ENCODE results near the gene SRGAP3. TPM values are rescaled to one million over a fixed set of nuclear protein-coding genes. Genes with fewer than 3 reads are reported as not detected.

The SRGAP3 gene
- total and polyA plus RNA-seq, 2 donors (not counting 1 experiment from before 2014, with no cell fraction given): 1.4 to 1.5 TPM

GRCh38 chr3:9079676-9080075, 169.8 kb downstream of the SRGAP3 start:
- DNase-seq (no peak), ATAC-seq (ENCODE audit: low read depth) (no peak)
- H3K9me3 Mint-ChIP-seq (ENCODE audit: insufficient read depth): no peaks in the 10 kb centered on the region
- Histone ChIP-seq H3K4me3 (ENCODE audit: control extremely low read depth in 1 of 5, extremely low read depth in 1 of 5, insufficient read depth in 1 of 5, low read depth in 2 of 5, low read length in 4 of 5) (no peak overlapping the region), H3K36me3 (replicated peaks in 1 of 2; ENCODE audit: control extremely low read depth in 1 of 2, control insufficient read depth in 1 of 2, extremely low read depth in 1 of 2, insufficient read depth in 2 of 2, low read length in 1 of 2) (no peaks in the 10 kb centered on the region), H3K4me2 (replicated peaks; ENCODE audit: low read depth, low read length, poor library complexity, severe bottlenecking) (no peak overlapping the region), H3K9me3 (ENCODE audit: control extremely low read depth in 1 of 3, control insufficient read depth in 2 of 3, insufficient read depth in 1 of 3, low read length in 2 of 3) (no peaks in the 10 kb centered on the region), H4K20me1 (ENCODE audit: control insufficient read depth, insufficient read depth, low read length, poor library complexity, severe bottlenecking) (no peaks in the 10 kb centered on the region), H3K9ac (ENCODE audit: low read length) (no peak overlapping the region), H3K79me2 (ENCODE audit: control insufficient read depth, insufficient read depth, low read length) (no peaks in the 10 kb centered on the region), H2AFZ (ENCODE audit: insufficient read depth, low read depth, low read length, poor library complexity, severe bottlenecking) (no peak overlapping the region), H3K4me1 (ENCODE audit: control insufficient read depth in 2 of 2, insufficient read depth in 2 of 2, low read length in 2 of 2) (no peaks in the 10 kb centered on the region), H3K27ac (ENCODE audit: low read length in 2 of 2) (no peak overlapping the region), H3K27me3 (replicated peaks in 1 of 4; ENCODE audit: control extremely low read depth in 1 of 4, control insufficient read depth in 3 of 4, insufficient read depth in 4 of 4, low read length in 3 of 4) (peaks cover 0 to 2% (median 0%) of the 10 kb centered on the region in 4 experiments)
- no peak overlapping the region for H3K27ac Mint-ChIP-seq
- ChIA-PET CTCF (no interaction called here), POLR2A (no interaction called here)
- H3K4me1 Mint-ChIP-seq: no peaks in the 10 kb centered on the region
- H3K27me3 Mint-ChIP-seq: no peaks in the 10 kb centered on the region
- H3K4me3 Mint-ChIP-seq: no peak overlapping the region
- TF ChIP-seq CTCF (IDR thresholded peaks at IDR 0.05) (no peak), EZH2 (IDR thresholded peaks at IDR 0.05; ENCODE audit: borderline replicate concordance, insufficient read depth, low read depth, low read length, poor library complexity, severe bottlenecking) (no peak)
- 91% methylated on average over 7 of the region's 8 CpGs for WGBS (ENCODE audit: insufficient coverage)
- intact Hi-C loops (cut with micrococcal nuclease): no loop called here

GRCh38 chr3:9078561-9079240, 170.7 kb downstream of the SRGAP3 start:
- Mint-ChIP-seq H3K27me3 (no peaks in the 10 kb centered on the region), H3K27ac (no peak overlapping the region), H3K4me1 (no peaks in the 10 kb centered on the region), H3K4me3 (no peak overlapping the region), H3K9me3 (ENCODE audit: insufficient read depth) (no peaks in the 10 kb centered on the region)
- no peaks in the 10 kb centered on the region for H3K79me2 ChIP-seq (ENCODE audit: control insufficient read depth, insufficient read depth, low read length)
- no peak for ATAC-seq (ENCODE audit: low read depth)
- WGBS (ENCODE audit: insufficient coverage): 93% methylated on average over 3 of the region's 5 CpGs
- H3K4me1 ChIP-seq (ENCODE audit: control insufficient read depth in 2 of 2, insufficient read depth in 2 of 2, low read length in 2 of 2): no peaks in the 10 kb centered on the region
- ChIA-PET POLR2A (no interaction called here), CTCF (no interaction called here)
- no peak overlapping the region for H3K9ac ChIP-seq (ENCODE audit: low read length)
- H3K27ac ChIP-seq (ENCODE audit: low read length in 2 of 2): no peak overlapping the region
- TF ChIP-seq CTCF (IDR thresholded peaks at IDR 0.05) (no peak), EZH2 (IDR thresholded peaks at IDR 0.05; ENCODE audit: borderline replicate concordance, insufficient read depth, low read depth, low read length, poor library complexity, severe bottlenecking) (no peak)
- H3K9me3 ChIP-seq (ENCODE audit: control extremely low read depth in 1 of 3, control insufficient read depth in 2 of 3, insufficient read depth in 1 of 3, low read length in 2 of 3): no peaks in the 10 kb centered on the region
- DNase-seq: no peak
- intact Hi-C loops (cut with micrococcal nuclease): no loop called here
- no peaks in the 10 kb centered on the region for H3K36me3 ChIP-seq (replicated peaks in 1 of 2; ENCODE audit: control extremely low read depth in 1 of 2, control insufficient read depth in 1 of 2, extremely low read depth in 1 of 2, insufficient read depth in 2 of 2, low read length in 1 of 2)
- H3K4me2 ChIP-seq (replicated peaks; ENCODE audit: low read depth, low read length, poor library complexity, severe bottlenecking): no peak overlapping the region
- H2AFZ ChIP-seq (ENCODE audit: insufficient read depth, low read depth, low read length, poor library complexity, severe bottlenecking): no peak overlapping the region
- no peak overlapping the region for H3K4me3 ChIP-seq (ENCODE audit: control extremely low read depth in 1 of 5, extremely low read depth in 1 of 5, insufficient read depth in 1 of 5, low read depth in 2 of 5, low read length in 4 of 5)
- peaks cover 0 to 2% (median 0%) of the 10 kb centered on the region in 4 experiments for H3K27me3 ChIP-seq (replicated peaks in 1 of 4; ENCODE audit: control extremely low read depth in 1 of 4, control insufficient read depth in 3 of 4, insufficient read depth in 4 of 4, low read length in 3 of 4)
- H4K20me1 ChIP-seq (ENCODE audit: control insufficient read depth, insufficient read depth, low read length, poor library complexity, severe bottlenecking): no peaks in the 10 kb centered on the region

Measured in B cell (primary cell).